TTC549 (cell line): Measurements from ENCODE around the gene GLRX2.
A peak's percentile ranks its signal among the peaks of the same experiment; 100 is the strongest.
"Not testable (repeated sequence)": the region's sequence is repeated elsewhere in the genome, so short reads cannot be mapped to it uniquely, and the experiment has no call there.

Source experiments
- FAIRE-seq: peaks from 2 replicates; lab custom pipeline; 2012; peaks lifted over from hg19 to GRCh38; lab: Jason Lieb, UNC

The GLRX2 gene

DNA sequence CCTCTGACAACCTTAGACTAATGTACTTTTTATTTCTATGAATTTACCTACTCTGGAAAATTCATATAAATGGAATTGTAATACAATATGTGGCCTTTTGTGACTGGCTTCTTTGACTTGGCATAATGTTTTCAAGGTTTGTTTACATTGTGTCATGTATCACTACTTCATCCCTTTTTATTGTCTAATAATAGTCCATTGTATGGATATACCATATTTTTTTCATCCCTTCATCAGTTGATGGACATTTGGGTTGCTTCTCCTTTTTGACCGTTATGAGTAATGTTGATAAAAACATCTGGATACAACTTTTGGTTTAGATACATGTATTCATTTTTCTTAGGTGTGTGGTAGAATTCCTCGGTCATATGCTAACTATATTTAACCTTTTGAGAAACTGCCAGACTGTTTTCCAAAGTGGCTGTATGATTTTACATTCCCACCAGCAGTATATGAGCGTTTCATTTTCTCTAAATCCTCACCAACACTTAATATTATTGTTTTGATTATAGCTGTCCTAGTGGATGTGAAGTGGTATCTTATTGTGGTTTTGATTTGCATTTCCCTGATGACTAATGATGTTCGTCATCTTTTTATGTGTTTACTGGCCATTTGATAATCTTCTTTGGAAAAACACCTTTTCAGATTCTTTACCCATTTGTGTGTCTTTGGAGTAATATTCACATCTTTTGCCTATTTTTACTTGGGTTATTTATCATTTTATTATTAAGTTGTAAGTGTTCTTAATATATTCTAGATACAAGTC is 42.3 kb downstream of the GLRX2 start:
- no peak for FAIRE-seq

DNA sequence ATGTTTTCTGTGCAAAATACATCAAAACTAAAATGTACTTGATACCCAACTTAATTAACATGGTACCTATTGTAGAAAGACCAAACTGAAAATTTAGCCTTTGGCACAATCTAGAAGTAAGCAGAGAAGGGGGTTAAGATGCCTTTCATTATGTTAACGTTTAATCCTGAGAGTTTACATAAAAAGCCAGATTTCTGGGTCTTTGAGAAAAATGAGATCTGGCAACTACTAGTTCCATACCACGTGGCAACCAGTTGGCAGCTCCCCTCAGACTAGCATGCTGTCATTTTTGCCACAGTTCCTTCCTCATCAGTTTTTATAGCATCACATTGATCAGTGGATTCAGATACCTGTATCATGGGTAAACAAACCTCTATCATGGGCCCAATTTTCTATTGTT is 44.3 kb downstream of the GLRX2 start:
- FAIRE-seq: no peak

DNA sequence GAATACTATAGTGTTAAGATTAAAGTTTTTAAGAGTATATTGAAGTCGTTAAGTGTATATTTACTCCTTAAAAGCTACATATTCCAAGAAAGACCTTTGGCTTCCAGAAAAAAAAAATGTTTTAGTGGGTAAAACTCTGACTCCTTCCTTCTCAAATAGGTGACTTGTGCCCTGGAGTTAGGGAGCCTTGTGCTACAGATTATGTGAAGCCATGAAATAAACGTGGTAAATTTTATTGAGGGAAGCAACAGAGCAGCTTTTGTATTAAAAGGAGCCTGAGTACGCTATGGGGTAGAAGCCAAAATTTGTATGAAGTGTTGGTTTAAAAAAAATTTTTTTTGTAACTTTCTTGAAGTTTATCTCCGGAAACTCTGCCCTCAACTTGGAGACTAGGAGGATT is 44.8 kb downstream of the GLRX2 start:
- no peak for FAIRE-seq

DNA sequence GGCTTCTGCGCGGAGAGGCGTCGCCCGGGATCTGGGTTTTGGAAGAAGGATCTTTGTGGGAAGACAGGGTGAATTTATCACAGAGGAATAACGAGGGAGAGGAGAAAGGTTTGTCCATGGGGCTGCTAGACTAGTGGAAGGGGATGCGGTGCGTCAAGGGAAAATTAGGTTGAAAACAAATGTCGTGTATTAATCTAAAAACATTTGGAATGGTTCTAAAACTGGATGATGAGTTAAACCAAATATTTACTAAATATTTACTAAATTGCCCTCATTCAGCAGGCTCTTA is 45.2 kb downstream of the GLRX2 start:
- FAIRE-seq: peak; percentile 19

DNA sequence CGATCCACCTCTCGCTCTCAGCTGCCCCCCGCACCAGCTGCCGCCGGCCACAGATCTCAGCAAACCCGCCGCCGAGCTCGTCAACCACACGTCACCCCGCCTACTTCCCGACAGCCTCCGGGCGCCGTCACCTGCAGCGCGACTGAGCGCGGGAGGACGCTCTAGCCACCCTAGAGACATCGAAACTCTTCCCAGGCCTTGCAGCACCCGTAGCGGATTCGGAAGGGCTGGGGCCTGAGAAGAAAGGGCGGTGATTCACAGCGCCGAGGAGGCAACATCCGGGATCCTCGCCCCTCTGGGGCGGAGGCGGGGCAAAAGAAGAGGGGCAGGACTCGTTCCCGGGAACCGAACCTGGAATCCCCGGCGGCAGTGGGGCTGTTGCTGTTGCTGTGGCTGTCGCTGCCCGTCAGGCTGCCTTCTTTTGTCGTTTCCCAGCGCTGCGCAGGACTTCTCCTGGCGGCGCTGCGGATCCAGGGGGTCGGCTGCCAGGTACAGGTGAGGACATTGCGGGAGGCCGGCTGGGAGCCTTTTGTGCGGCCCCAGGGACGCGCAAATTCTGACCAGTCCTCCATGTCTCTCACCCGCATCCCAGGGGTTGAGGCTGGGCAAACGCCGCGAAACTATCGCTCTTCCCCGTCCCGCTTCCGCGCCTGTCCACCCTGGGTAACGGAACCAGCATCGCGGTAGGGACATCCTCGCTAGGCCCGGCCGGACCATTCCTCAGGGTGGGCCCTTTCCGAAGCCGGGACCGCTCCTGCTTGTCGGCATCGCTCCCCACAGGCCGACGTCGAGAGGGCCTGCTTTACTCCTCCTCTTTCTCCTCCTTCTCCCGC is 45.7 kb downstream of the GLRX2 start, which contains the start of the genes RO60 and UCHL5:
Gene RO60 (plus strand): TSS at position 331 of the 833 bp plus-strand sequence. CDS start 9,443 bp downstream, outside the sequence.
Gene UCHL5 (minus strand): TSS at position 79 of the 833 bp plus-strand sequence. CDS start 100 bp downstream, outside the sequence.
- peak; percentile 97 for FAIRE-seq

DNA sequence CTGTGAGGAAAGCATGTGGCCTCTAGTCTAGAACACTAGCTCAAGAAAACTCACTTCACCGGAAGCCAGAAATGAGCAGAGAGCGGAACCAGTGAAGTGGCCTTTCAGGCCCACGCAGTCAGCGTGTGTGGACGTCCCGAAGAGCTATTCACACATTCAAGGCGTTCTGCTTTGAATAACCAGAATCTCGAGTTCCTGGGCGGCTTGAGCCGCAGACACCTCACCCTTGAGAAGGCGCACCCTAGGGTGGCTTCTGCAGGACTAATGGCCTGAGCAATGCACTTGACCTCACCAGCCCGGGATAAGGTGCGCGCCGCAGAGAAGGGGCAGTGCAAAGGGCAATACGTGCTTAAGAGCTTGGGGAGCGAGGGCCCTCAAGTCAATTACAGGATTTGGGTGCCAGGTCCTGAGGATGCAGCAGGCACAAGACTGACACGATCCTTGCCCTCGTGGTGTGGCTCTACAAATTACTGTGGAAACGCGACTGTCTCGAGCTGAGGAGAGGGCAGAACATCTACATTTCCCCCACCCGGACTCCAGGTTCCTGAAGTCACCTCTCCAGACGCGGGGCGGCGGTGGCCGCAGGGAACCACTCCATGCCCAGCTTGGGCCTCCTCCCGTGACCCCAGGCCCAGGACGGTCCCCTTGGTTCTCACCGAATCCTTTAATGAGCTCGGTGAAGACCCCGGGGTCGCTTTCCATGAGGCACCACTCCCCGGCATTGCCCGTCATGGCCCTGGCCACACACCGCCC is 46.5 kb downstream of the GLRX2 start:
- no peak for FAIRE-seq

DNA sequence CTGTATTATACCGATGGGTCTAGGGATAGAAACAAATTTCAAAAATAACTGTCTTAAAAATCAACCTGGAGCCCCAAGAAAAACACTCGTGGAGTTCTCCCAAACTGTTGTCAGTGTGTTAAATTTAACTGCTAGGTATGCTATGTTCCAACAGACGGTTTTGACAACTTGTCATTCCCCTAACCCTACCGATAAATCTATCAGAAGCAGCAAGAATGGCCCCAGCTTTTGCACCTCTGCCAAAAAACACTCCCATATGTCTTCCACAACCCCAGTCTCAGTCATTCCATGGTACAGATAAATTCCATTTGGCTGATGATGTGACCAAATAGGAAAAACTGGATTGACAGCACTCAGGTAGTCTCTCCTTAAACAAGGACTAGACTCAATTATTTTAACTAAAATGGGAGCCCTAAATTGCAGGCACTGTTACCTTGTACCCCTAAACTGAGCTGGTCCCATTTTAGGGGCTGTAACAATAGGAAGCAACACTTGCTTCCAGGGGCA is 51.0 kb downstream of the GLRX2 start:
- no peak for FAIRE-seq

DNA sequence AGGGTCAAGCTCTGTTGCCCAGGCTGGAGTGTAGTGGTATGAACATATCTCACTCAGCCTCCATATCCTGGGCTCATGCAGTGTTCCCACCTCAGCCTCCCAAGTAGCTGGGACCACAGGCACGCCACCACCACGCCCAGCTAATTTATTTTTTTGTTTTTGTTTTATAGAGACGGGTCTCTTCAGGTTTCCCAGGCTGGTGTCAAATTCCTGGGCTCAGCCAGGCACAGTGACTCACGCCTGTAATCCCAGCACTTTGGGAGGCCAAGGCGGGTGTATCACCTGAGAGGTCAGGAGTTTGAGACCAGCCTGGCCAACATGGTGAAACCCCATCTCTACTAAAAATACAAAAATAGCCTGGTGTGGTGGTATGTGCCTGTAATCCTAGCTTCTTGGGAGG is 56.3 kb downstream of the GLRX2 start:
- not testable (repeated sequence) for FAIRE-seq
